A549 (cell line): Measurements from ENCODE around the gene CCDC185.

ENCODE experiments used
- HOXA7 ChIP-seq: fragments of 250-450 bp; sonication (Bioruptor Pico); IDR thresholded peaks from 2 replicates; pipeline ENCODE4 v1.5.0; 2020; ENCODE audit warnings: mild to moderate bottlenecking, moderate library complexity
- MAZ ChIP-seq: fragments of 150-350 bp; IDR thresholded peaks from 2 replicates; pipeline ENCODE4 v1.6.1; 2014; ENCODE audit warnings: antibody characterized with exemption, low read depth, low read length, borderline replicate concordance
- POLR2A ChIP-seq: IDR thresholded peaks from 2 replicates; pipeline ENCODE4 v1.6.1; 2012; ENCODE audit warnings: mild to moderate bottlenecking, low read length
- RAD21 ChIP-seq, 2 experiments: fragments of >200 bp in 1 of 2; sonication (Bioruptor Twin) in 1 of 2; formaldehyde crosslinking in 1 of 2; IDR thresholded peaks in 1 of 2; conservative IDR thresholded peaks in 1 of 2; 2 replicates in 1 of 2; 3 replicates in 1 of 2; pipeline ENCODE4 v1.6.1; 2012 to 2018; ENCODE audit warnings: inconsistent platforms in 1 of 2
- RCOR1 ChIP-seq: fragments of 150-350 bp; IDR thresholded peaks from 2 replicates; pipeline ENCODE4 v1.6.1; 2014; ENCODE audit warnings: antibody characterized with exemption, low read length, low read depth
- TF ChIP-seq, protein P1 (sequence below): fragments of >200 bp; sonication (Bioruptor Twin); formaldehyde crosslinking; IDR thresholded peaks from 3 replicates; pipeline ENCODE4 v1.5.1; 2016
- TF ChIP-seq, protein P2 (sequence below): fragments of 150-350 bp; IDR thresholded peaks from 2 replicates; pipeline ENCODE4 v1.6.1; 2014; ENCODE audit warnings: low read depth, mild to moderate bottlenecking, low read length

DNA sequence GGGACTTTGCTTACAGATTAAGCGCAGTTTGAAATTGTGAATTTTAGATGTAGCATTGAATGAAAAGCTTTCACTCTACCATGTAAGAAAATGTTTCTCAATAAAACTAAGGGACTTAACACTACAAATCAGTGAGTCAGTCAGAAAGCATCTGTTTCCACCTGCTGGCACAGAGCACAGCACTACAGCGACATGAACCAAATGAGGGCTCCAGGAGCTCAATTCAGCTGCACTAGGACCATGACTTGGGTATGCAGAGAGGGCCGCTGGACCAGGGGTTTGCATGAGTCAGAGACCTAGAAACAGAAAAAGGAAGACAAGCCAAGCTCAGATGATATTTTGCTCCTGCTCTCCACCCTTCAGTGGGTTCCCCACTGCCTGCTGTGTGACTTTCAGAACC is 34.4 kb upstream of the CCDC185 start:
- TF ChIP-seq, protein P1, sequence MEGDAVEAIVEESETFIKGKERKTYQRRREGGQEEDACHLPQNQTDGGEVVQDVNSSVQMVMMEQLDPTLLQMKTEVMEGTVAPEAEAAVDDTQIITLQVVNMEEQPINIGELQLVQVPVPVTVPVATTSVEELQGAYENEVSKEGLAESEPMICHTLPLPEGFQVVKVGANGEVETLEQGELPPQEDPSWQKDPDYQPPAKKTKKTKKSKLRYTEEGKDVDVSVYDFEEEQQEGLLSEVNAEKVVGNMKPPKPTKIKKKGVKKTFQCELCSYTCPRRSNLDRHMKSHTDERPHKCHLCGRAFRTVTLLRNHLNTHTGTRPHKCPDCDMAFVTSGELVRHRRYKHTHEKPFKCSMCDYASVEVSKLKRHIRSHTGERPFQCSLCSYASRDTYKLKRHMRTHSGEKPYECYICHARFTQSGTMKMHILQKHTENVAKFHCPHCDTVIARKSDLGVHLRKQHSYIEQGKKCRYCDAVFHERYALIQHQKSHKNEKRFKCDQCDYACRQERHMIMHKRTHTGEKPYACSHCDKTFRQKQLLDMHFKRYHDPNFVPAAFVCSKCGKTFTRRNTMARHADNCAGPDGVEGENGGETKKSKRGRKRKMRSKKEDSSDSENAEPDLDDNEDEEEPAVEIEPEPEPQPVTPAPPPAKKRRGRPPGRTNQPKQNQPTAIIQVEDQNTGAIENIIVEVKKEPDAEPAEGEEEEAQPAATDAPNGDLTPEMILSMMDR = no peak
- no peak for TF ChIP-seq MAZ
- TF ChIP-seq, protein P2, sequence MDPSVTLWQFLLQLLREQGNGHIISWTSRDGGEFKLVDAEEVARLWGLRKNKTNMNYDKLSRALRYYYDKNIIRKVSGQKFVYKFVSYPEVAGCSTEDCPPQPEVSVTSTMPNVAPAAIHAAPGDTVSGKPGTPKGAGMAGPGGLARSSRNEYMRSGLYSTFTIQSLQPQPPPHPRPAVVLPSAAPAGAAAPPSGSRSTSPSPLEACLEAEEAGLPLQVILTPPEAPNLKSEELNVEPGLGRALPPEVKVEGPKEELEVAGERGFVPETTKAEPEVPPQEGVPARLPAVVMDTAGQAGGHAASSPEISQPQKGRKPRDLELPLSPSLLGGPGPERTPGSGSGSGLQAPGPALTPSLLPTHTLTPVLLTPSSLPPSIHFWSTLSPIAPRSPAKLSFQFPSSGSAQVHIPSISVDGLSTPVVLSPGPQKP = no peak
- no peak for TF ChIP-seq RCOR1
- TF ChIP-seq POLR2A = no peak
- TF ChIP-seq HOXA7 (CRISPR knock-in tag) = no peak
- TF ChIP-seq RAD21 (conservative IDR thresholded peaks at IDR 0.05 in 1 of 2, IDR thresholded peaks at IDR 0.05 in 1 of 2) = no peak
